ENCODE results near the gene COL16A1. TPM values are rescaled to one million over a fixed set of nuclear protein-coding genes. Genes with fewer than 3 reads are reported as not detected.

The COL16A1 gene
- total RNA-seq, 1 donor from 2014 or later: 0.67 TPM

GRCh38 chr1:31681415-31681814 lies 22.4 kb downstream of the COL16A1 start:
- Mint-ChIP-seq H3K27ac (no peak overlapping the region), H3K9me3 (ENCODE audit: low read depth) (no peaks in the 10 kb centered on the region), H3K27me3 (peaks cover 6% of the 10 kb centered on the region), H3K4me3 (ENCODE audit: low read depth) (no peak overlapping the region), H3K4me1 (ENCODE audit: low read depth) (peaks cover 3% of the 10 kb centered on the region), H3K36me3 (ENCODE audit: insufficient read depth) (no peaks in the 10 kb centered on the region)
- TF ChIP-seq CTCF (IDR thresholded peaks at IDR 0.05; ENCODE audit: unreplicated experiment): no peak
- DNase-seq (ENCODE audit: low spot score, unreplicated experiment): no peak

- no peak for TF ChIP-seq CTCF (IDR thresholded peaks at IDR 0.05; ENCODE audit: unreplicated experiment)
- H3K4me1 Mint-ChIP-seq (ENCODE audit: low read depth): no peaks in the 10 kb centered on the region
- DNase-seq (ENCODE audit: low spot score, unreplicated experiment): no peak
- H3K27me3 Mint-ChIP-seq: peaks cover 6% of the 10 kb centered on the region
- no peaks in the 10 kb centered on the region for H3K36me3 Mint-ChIP-seq (ENCODE audit: insufficient read depth)
- no peak overlapping the region for H3K4me3 Mint-ChIP-seq (ENCODE audit: low read depth)
- no peaks in the 10 kb centered on the region for H3K9me3 Mint-ChIP-seq (ENCODE audit: low read depth)
- H3K27ac Mint-ChIP-seq: no peak overlapping the region
These were observed 24.1 kb downstream of the COL16A1 start for GRCh38 chr1:31679676-31680230.

- no peak for TF ChIP-seq CTCF (IDR thresholded peaks at IDR 0.05; ENCODE audit: unreplicated experiment)
- no peak overlapping the region for H3K27ac Mint-ChIP-seq
- no peaks in the 10 kb centered on the region for H3K36me3 Mint-ChIP-seq (ENCODE audit: insufficient read depth)
- no peaks in the 10 kb centered on the region for H3K9me3 Mint-ChIP-seq (ENCODE audit: low read depth)
- H3K4me3 Mint-ChIP-seq (ENCODE audit: low read depth): no peak overlapping the region
- H3K27me3 Mint-ChIP-seq: peaks cover 6% of the 10 kb centered on the region
- no peaks in the 10 kb centered on the region for H3K4me1 Mint-ChIP-seq (ENCODE audit: low read depth)
- no peak for DNase-seq (ENCODE audit: low spot score, unreplicated experiment)
These were observed 24.7 kb downstream of the COL16A1 start for GRCh38 chr1:31679091-31679490.

GRCh38 chr1:31678681-31679080 lies 25.1 kb downstream of the COL16A1 start:
- no peak overlapping the region for H3K27ac Mint-ChIP-seq
- no peak for DNase-seq (ENCODE audit: low spot score, unreplicated experiment)
- H3K27me3 Mint-ChIP-seq: peaks cover 7% of the 10 kb centered on the region
- H3K9me3 Mint-ChIP-seq (ENCODE audit: low read depth): no peaks in the 10 kb centered on the region
- H3K4me3 Mint-ChIP-seq (ENCODE audit: low read depth): no peak overlapping the region
- no peak for TF ChIP-seq CTCF (IDR thresholded peaks at IDR 0.05; ENCODE audit: unreplicated experiment)
- H3K4me1 Mint-ChIP-seq (ENCODE audit: low read depth): no peaks in the 10 kb centered on the region
- no peaks in the 10 kb centered on the region for H3K36me3 Mint-ChIP-seq (ENCODE audit: insufficient read depth)

GRCh38 chr1:31677949-31678348 lies 25.9 kb downstream of the COL16A1 start:
- DNase-seq (ENCODE audit: low spot score, unreplicated experiment): no peak
- no peaks in the 10 kb centered on the region for H3K36me3 Mint-ChIP-seq (ENCODE audit: insufficient read depth)
- H3K4me3 Mint-ChIP-seq (ENCODE audit: low read depth): no peak overlapping the region
- no peak for TF ChIP-seq CTCF (IDR thresholded peaks at IDR 0.05; ENCODE audit: unreplicated experiment)
- H3K27me3 Mint-ChIP-seq: peaks cover 10% of the 10 kb centered on the region
- H3K9me3 Mint-ChIP-seq (ENCODE audit: low read depth): no peaks in the 10 kb centered on the region
- H3K27ac Mint-ChIP-seq: no peak overlapping the region
- H3K4me1 Mint-ChIP-seq (ENCODE audit: low read depth): no peaks in the 10 kb centered on the region
